ENCODE results near the gene CAPZA1.

CAPZA1 gene

DNA sequence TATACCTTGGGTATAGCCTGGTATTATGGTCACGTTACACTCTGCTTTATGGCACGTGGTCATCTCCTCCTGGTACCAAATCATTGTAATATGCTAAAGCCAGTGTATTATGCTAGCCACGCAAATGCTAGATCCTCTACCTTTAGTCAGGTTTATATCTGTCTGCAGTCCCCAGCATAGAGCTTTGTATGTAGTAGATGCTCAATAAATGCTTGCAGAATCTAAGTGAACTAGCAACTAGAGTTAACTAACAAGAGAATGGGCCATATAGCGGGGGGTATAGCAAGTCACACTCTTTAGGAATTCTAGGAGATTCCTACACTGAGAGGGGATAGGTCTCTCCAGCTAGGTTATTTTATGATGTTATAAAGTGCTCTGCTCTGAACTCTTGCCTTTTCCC lies 57.9 kb downstream of the CAPZA1 start:
- no peak for DNase-seq (ENCODE audit: low spot score)

DNA sequence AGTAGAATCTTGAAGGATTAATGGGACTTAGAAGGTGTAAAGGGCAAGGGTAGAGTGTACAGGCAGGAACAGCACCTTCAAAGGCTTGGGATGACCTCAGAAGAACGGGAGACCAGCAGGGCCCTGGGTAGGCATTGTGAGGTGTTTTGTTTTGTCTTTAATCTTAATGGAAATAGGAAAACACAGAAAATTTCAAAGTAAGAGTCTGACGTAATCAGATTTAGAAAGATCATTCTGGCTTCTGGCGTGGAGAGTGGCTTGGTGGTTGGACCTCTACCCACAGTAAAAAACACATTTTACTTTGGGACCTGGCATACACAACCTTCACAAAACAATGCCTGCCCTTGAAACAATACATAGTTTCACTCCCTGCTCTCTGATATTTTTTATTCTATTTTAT lies 59.0 kb downstream of the CAPZA1 start:
- DNase-seq (ENCODE audit: low spot score): no peak

DNA sequence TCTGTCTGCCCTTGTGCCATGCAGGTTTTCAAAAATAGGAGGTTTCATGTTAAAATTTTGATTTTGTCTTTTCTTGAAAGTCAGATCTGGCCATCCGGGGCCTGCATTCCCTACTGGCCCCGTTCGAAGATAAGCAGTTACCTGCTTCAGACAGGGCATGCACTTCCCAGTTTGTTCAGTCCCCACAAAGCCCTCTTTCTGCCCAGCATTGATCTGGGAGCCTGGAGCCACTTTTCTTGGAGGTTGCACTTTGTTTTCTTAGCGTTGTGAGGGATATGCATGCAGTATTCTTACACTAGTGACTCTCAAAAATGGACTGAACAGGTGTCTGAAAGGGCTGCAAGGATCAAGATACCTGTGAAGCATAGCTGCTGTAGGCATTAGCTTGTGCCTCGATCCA lies 66.3 kb downstream of the CAPZA1 start:
- DNase-seq (ENCODE audit: low spot score): no peak

DNA sequence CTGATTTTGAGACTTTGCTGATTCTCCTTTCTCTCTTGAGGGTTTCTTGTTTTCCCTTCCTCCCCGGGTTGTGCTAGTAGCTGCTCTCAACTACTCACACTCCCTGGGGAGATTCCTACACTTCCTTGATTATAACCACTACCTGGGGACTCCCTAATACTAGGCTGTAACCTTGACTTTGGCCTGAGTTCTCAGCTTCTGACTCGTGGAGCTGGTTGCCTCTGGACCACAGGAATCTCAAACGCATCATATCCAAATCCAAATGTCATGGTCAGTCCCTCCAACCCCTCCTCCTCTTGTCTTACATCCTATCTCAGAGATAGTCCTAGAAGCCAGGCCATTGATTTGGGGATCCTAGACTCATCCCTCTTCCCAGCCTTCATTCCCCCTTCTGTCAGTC lies 66.8 kb downstream of the CAPZA1 start:
- no peak for DNase-seq (ENCODE audit: low spot score)

DNA sequence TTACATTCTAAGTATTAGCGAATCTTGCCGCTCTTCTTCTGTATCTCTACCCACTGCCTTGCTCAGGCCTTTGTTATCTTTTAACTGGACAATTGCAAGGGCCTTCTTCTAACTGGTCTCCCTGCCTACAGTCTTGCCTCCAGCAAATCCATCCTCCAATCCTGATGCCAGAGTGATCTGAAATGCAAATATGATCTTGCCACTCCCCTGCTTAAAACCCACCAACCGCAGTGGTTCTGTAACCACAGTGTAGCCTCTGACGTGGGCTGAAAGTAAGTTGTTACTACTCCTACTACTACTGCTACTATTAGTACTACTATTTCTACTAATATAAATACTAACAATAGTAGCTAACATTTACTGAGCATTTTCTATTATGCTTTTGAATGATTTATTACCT lies 67.2 kb downstream of the CAPZA1 start:
- DNase-seq (ENCODE audit: low spot score): no peak

DNA sequence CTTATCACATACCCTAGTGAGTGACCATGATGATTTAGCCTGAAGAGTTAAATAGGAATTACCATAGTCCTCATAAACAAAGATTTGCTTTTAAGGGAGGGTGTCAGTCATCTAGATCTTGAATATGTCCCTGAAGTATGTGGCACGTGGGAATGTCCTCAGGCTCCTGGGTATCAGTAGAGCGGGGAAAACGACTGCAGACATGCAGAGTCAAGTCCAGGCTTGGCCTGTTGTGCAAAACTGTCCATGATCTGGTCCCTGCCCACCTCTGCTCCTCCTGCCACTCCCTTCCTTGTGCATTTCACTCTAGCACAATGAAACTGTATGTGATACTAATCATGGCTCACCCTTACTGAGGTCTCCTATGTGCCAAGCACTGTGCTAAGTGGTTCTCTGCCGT lies 67.7 kb downstream of the CAPZA1 start:
- DNase-seq (ENCODE audit: low spot score): no peak

DNA sequence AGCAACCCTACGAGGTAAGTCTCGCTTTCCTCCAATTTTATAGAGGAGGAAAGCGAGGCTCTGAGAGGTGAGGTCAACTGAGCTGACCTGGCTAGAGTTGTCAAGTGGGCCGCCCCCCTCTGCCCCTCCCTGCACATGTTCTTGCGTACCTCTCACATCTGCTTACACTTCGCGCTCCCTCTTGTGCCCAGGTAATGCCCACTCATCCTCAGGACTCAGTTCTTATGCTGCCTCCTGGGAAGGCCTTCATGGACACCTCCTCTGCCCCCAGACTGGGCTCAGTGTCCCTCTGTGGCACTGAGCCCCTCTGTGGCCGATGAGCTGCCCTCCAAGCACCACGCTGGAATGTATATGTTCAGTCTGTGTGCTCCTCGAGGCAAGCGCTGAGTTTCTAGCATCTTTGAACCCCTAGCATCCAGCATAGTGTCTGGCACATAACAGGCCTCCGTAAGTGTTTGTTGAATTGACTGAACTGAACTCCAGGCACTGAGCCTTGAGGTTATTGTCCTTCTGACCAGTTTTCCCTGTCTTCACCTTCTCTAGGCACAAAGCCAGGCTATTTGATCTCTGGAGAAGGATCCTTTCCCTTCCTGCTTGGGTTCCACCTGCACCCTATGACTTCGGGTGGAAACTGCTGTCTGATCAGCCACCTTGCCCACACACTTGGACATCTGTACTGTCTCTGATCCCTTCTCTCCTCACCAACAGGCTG lies 68.3 kb downstream of the CAPZA1 start:
- DNase-seq (ENCODE audit: low spot score): no peak

DNA sequence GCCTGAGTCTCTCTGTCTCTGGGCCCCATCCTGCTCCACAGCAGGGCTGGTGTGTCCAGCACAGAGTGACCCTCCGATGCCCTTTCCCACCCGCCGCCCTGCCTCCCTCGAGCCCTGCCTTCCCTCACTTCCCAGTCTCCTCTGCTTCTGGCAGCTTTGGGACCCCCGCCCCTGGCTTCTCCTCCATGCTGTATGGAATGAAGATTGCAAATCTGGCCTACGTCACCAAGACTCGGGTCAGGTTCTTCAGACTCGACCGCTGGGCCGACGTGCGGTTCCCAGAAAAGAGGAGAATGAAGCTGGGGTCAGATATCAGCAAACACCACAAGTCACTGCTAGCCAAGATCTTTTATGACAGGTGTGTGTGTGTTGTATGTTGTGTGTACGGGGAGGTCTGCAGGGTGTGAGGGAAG lies 69.2 kb downstream of the CAPZA1 start:
- no peak for DNase-seq (ENCODE audit: low spot score)

DNA sequence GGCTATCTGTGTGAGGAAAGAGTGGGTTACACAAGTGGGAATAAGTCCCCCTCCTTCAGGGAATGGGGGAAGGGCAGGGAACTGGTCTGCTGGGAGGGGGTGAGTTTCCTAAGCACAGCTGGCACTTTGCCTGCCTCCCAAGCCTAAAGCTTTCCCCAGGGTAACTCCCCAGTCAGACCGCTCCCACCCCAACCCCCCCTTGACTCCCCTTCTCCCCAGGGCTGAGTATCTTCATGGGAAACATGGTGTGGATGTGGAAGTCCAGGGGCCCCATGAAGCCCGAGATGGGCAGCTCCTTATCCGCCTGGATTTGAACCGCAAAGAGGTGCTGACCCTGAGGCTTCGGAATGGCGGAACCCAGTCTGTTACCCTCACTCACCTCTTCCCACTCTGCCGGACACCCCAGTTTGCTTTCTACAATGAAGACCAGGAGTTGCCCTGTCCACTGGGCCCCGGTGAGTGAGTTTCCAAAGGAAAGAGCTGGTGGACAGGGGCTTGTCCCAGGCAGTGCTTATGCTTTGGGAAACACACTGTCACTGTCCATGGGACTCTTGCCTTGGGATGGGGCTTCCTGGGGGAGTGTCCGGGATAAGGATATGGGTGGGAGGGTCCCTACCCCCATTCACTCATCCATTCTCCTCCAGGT lies 69.7 kb downstream of the CAPZA1 start:
- DNase-seq (ENCODE audit: low spot score): no peak

DNA sequence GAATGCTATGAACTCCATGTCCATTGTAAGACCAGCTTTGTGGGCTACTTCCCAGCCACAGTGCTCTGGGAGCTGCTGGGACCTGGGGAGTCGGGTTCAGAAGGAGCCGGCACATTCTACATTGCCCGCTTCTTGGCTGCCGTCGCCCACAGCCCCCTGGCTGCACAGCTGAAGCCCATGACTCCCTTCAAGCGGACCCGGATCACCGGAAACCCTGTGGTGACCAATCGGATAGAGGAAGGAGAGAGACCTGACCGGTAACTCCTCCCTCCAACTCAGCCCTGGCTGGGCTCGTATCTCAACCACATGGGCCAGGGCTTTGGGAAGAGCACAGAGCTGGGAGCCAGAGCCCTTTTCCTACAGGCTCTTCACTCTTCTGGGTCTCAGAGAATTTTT lies 70.2 kb downstream of the CAPZA1 start:
- no peak for DNase-seq (ENCODE audit: low spot score)

DNA sequence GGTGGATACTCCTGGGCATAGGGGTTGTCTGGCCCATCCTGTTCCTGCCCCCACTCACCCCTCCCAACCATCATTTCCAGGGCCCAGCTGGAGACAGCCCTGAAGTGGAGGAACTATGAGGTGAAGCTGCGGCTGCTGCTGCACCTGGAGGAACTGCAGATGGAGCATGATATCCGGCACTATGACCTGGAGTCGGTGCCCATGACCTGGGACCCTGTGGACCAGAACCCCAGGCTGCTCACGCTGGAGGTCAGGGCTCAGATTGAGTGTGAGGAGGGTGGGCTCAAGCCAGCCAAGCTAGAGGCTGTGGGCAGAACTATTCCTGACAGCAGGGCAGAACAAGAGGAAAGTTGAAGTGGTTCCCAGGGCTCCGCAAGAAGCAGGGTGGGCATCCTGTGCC lies 73.0 kb downstream of the CAPZA1 start:
- no peak for DNase-seq (ENCODE audit: low spot score)

DNA sequence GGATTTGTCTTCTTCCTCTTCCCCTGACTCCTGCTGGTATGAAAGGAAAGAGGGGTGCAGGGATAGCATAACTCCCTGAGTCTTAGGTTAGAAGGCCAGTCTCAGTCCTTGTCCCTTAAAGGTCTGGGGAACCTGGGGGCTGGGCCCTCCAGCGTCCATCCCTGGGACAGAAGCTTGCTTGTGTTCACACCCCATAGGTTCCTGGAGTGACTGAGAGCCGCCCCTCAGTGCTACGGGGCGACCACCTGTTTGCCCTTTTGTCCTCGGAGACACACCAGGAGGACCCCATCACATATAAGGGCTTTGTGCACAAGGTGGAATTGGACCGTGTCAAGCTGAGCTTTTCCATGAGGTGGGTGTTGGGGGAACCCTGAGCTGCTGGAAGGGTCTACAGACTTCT lies 74.2 kb downstream of the CAPZA1 start:
- no peak for DNase-seq (ENCODE audit: low spot score)

DNA sequence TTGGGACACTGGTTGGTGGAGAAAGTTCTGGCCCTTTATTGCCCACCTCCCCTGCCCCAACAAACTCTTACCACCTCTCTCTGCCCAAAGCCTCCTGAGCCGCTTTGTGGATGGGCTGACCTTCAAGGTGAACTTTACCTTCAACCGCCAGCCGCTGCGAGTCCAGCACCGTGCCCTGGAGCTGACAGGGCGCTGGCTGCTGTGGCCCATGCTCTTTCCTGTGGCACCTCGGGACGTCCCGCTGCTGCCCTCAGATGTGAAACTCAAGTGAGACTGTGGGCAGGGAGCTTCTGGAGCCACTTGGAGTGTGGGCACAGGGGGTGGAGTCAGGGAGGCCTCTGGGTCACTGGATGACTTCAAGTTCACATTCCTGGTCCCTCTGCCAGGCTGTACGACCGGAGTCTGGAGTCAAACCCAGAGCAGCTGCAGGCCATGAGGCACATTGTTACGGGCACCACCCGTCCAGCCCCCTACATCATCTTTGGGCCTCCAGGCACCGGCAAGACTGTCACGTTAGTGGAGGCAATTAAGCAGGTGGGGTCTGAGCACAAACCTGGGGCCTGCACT lies 74.8 kb downstream of the CAPZA1 start:
- DNase-seq (ENCODE audit: low spot score): no peak

DNA sequence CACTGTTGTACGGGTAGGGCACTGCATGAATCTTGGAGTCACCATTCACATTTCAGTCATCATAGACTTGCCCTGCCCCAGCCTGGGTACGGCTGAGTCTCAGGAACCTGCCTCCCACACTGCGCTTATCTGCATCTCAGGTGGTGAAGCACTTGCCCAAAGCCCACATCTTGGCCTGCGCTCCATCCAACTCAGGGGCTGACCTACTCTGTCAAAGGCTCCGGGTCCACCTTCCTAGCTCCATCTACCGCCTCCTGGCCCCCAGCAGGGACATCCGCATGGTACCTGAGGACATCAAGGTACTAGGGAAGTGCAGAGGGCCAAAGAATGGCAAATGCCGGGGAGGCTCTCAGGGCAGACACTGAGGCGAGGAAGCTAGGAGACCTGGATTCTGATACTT lies 75.6 kb downstream of the CAPZA1 start:
- DNase-seq (ENCODE audit: low spot score): no peak

DNA sequence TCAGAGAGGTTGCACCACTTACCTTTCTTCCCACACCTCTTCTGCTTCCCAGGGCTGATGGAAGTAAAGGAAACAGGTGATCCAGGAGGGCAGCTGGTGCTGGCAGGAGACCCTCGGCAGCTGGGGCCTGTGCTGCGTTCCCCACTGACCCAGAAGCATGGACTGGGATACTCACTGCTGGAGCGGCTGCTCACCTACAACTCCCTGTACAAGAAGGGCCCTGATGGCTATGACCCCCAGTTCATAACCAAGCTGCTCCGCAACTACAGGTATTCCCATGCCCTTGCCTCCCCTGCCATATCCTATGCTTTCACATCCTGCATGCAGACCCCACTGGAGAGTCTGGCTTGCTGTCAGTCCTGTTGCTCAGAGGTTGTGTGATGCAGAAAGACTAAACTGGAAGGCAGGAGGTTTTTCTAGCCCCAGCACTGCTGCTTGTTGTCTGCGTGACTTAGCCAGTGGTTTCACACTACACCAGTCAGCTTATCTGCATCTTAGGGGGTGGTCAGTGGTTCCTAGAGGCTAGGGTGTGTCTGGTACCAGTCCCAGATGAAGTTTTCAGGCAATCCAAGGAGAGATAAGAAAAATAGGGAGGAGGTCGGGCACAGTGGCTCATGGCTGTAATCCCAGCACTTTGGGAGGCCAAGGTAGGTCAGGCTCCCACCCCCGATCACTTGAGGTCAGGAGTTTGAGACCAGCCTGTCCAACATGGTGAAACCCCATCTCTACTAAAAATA lies 77.1 kb downstream of the CAPZA1 start:
- DNase-seq (ENCODE audit: low spot score): no peak

DNA sequence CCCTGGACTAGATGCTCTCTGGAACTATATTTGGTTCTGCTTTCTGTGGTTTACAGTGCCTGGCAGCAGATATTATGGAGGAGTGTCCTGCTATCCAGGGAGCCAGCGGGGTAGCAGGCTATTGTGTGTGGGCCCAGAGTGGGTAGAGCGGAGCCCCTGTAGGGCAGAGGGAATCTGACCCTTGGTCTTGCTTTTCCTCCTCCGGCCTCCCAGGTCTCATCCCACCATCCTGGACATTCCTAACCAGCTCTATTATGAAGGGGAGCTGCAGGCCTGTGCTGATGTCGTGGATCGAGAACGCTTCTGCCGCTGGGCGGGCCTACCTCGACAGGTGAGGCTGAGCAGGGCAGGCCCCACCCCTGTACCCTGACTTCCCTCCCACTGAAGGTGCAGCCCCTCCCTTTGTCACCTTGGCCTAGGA lies 78.2 kb downstream of the CAPZA1 start:
- no peak for DNase-seq (ENCODE audit: low spot score)

DNA sequence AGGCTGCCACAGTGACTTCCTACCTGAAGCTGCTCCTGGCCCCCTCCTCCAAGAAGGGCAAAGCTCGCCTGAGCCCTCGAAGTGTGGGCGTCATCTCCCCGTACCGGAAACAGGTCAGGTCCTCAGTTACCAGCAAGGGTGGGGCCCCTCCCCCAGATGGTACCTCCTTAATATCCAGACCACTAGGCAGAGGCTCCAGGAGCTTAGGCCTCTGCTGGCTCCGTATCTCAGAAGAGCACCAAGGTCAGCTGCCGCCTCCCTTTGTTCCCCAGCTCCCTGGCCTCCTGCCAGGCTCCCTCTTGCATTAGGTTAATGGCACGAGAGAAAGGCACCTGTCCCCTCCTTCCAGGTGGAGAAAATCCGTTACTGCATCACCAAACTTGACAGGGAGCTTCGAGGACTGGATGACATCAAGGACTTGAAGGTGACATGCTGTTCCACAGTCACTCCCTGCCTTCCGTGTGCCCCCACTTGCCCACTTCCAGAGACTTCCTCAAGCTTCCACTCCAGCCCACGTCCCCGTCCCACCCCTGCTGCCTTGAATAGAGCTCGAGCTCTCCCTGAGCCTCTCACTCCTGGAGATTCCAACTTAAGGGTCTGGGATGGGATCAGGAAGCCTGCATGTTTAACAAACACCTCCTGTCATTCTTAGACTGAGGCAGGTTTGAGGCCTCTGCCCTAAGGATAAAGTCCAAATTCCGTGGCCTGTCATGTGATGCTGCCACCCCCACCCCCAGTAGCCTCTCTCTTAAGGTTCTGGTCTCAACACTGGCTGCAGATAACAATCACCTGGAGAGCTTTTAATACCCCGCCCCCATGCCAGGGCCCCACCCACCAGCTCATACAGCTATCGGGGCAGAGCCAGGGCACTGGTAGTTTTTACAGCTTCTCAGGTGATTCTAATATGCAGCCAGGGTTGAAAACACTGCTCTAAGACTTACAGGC lies 79.0 kb downstream of the CAPZA1 start:
- DNase-seq (ENCODE audit: low spot score): no peak

DNA sequence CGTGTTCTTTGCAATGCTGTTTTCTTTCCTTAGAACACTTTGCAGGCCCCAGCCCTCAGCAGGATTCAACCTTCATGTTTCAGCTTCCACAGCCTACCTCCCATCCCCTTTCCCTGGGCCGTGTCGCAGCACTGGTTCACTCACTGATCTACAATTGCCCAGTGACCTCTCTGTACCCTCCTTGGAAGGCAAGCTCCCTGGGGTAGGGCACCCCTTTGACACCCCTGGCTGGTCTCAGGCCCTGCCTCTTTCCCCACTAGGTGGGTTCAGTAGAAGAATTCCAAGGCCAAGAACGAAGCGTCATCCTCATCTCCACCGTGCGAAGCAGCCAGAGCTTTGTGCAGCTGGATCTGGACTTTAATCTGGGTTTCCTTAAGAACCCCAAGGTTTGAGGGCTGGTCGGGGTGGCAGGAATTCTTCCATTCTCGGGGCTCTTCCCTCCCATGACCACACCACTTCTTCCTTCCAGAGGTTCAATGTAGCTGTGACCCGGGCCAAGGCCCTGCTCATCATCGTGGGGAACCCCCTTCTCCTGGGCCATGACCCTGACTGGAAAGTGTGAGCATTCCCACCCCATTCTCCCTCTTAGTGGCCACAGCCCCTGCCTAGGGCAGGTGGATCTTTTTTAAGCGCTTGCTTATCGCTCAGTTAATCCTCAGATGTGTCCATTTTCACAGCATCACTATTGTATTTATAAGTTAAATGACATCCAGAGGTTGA lies 80.0 kb downstream of the CAPZA1 start:
- DNase-seq (ENCODE audit: low spot score): no peak

DNA sequence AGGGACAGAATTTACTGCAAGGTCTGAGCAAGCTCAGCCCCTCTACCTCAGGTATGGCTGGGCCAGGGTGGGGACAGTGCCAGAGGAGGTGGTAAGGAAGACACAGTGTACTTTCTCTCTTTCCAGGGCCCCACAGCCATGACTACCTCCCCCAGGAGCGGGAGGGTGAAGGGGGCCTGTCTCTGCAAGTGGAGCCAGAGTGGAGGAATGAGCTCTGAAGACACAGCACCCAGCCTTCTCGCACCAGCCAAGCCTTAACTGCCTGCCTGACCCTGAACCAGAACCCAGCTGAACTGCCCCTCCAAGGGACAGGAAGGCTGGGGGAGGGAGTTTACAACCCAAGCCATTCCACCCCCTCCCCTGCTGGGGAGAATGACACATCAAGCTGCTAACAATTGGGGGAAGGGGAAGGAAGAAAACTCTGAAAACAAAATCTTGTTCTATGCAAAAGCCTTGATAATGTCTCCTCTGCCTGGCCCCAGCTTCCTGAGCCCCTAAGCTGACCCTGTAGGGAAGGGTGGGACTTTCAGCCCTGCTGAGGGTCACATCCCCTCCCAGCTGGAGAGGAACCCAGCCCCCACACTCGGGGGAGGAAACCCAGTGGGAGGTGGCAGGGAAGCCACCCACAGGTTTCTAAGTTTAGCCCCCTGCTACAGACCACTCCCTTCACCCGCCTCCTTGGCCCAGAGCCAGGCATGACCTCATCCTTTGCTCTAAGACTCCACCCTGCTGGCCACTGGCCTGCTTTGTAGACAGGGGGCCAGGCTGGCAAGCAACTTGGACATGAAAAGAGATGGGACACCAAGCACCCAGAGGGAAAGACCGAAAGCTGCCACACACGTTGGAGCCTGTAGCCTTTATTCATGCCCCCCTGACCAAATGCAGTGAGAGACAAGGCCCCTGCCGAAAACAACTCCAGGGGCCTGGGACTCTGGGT lies 80.9 kb downstream of the CAPZA1 start:
- DNase-seq (ENCODE audit: low spot score): peak; percentile 93
